GM23338 (cell line): ENCODE results near the gene SLC2A8. TPM values are rescaled to one million over a fixed set of nuclear protein-coding genes. Genes with fewer than 3 reads are reported as not detected.

Source experiments
- ATAC-seq: fragments of 200-7000 bp; cut with Tn5 transposase; 3 replicates; pipeline ENCODE4 v1.9.1; 2020
- DNase-seq: peaks from one replicate; pipeline ENCODE4 v3.0.0-alpha.2; 2015; ENCODE audit warnings: low spot score
- H2AFZ ChIP-seq: fragments of 200-600 bp; sonication (generic); 2 replicates; pipeline ENCODE4 v1.8.0; 2016; ENCODE audit warnings: antibody characterized with exemption, mild to moderate bottlenecking, moderate library complexity
- H3F3A ChIP-seq: fragments of 200-600 bp; sonication (generic); replicated peaks from 2 replicates; pipeline ENCODE4 v1.8.0; 2017; ENCODE audit warnings: antibody characterized with exemption, mixed run types, low read depth
- H3K27ac ChIP-seq: fragments of 200-600 bp; sonication (generic); 2 replicates; pipeline ENCODE4 v1.6.1; 2016; ENCODE audit warnings: low read depth
- H3K27me3 ChIP-seq: fragments of 200-600 bp; sonication (generic); 2 replicates; pipeline ENCODE4 v1.8.0; 2016; ENCODE audit warnings: mild to moderate bottlenecking, mixed run types, moderate library complexity; ENCODE audit not compliant: insufficient read depth
- H3K36me3 ChIP-seq: fragments of 200-600 bp; sonication (generic); 2 replicates; pipeline ENCODE4 v1.8.0; 2016; ENCODE audit warnings: mild to moderate bottlenecking; ENCODE audit not compliant: insufficient read depth
- H3K4me1 ChIP-seq: fragments of 200-600 bp; sonication (generic); 2 replicates; pipeline ENCODE4 v1.8.0; 2016; ENCODE audit warnings: mild to moderate bottlenecking, moderate library complexity; ENCODE audit not compliant: insufficient read depth
- H3K4me2 ChIP-seq: fragments of 200-600 bp; sonication (generic); 2 replicates; pipeline ENCODE4 v1.7.1; 2017; ENCODE audit warnings: mixed run types
- H3K4me3 ChIP-seq: fragments of 200-600 bp; sonication (generic); 2 replicates; pipeline ENCODE4 v1.6.1; 2016; ENCODE audit warnings: mixed run types
- H3K79me2 ChIP-seq: fragments of 200-600 bp; sonication (generic); replicated peaks from 2 replicates; pipeline ENCODE4 v1.8.0; 2017; ENCODE audit warnings: mild to moderate bottlenecking; ENCODE audit not compliant: insufficient read depth
- H3K9me2 ChIP-seq: fragments of 200-600 bp; sonication (generic); 2 replicates; pipeline ENCODE4 v1.8.0; 2017; ENCODE audit not compliant: insufficient read depth
- H4K20me1 ChIP-seq: fragments of 200-600 bp; sonication (generic); replicated peaks from 2 replicates; pipeline ENCODE4 v1.8.0; 2017; ENCODE audit warnings: mild to moderate bottlenecking; ENCODE audit not compliant: insufficient read depth
- H3K27ac Mint-ChIP-seq: 2 replicates; pipeline ENCODE4 v1.8.0; 2020; ENCODE audit warnings: inconsistent platforms, mild to moderate bottlenecking, moderate library complexity, mixed read lengths
- H3K27me3 Mint-ChIP-seq: 3 replicates; pipeline ENCODE4 v1.8.0; 2022; ENCODE audit warnings: low read depth, mild to moderate bottlenecking, moderate library complexity, mixed read lengths, inconsistent platforms; ENCODE audit not compliant: insufficient read depth, poor library complexity
- H3K36me3 Mint-ChIP-seq: 3 replicates; pipeline ENCODE4 v1.8.0; 2021; ENCODE audit warnings: low read depth, mild to moderate bottlenecking, inconsistent platforms, moderate library complexity, mixed read lengths
- H3K4me1 Mint-ChIP-seq: 3 replicates; pipeline ENCODE4 v1.8.0; 2020; ENCODE audit warnings: mild to moderate bottlenecking, inconsistent platforms, mixed read lengths
- H3K4me3 Mint-ChIP-seq: 3 replicates; pipeline ENCODE4 v1.8.0; 2021; ENCODE audit warnings: moderate library complexity, mild to moderate bottlenecking, inconsistent platforms, mixed read lengths
- H3K9me3 Mint-ChIP-seq: 3 replicates; pipeline ENCODE4 v1.8.0; 2020; ENCODE audit warnings: moderate library complexity, mild to moderate bottlenecking, inconsistent platforms, mixed read lengths
- CREB1 ChIP-seq: fragments of 250-450 bp; sonication (Bioruptor Pico); IDR thresholded peaks from 2 replicates; pipeline ENCODE4 v1.5.0; 2020; ENCODE audit warnings: low read depth, mild to moderate bottlenecking, moderate library complexity
- EZH2 ChIP-seq: fragments of 200-600 bp; sonication (generic); IDR thresholded peaks from one replicate; pipeline ENCODE4 v1.8.0; 2017; ENCODE audit warnings: antibody characterized with exemption, mild to moderate bottlenecking, low read depth; ENCODE audit not compliant: unreplicated experiment
- EZH2phosphoT487 ChIP-seq: fragments of 200-600 bp; sonication (generic); IDR thresholded peaks from one replicate; pipeline ENCODE4 v1.8.1; 2018; ENCODE audit warnings: antibody characterized with exemption; ENCODE audit not compliant: unreplicated experiment
- JUNB ChIP-seq: IDR thresholded peaks from one replicate; pipeline ENCODE4 v1.6.1; 2016; ENCODE audit warnings: antibody characterized with exemption; ENCODE audit not compliant: unreplicated experiment
- NANOG ChIP-seq: IDR thresholded peaks from 2 replicates; pipeline ENCODE4 v1.6.1; 2016; ENCODE audit warnings: antibody characterized with exemption, borderline replicate concordance
- POLR2AphosphoS5 ChIP-seq: IDR thresholded peaks from 2 replicates; pipeline ENCODE4 v1.6.1; 2016; ENCODE audit warnings: antibody characterized with exemption, low read depth
- ZNF331 ChIP-seq: fragments of 250-450 bp; sonication (Bioruptor Pico); IDR thresholded peaks from 2 replicates; pipeline ENCODE4 v1.5.0; 2020; ENCODE audit warnings: low read depth, mild to moderate bottlenecking, moderate library complexity
- polyA plus RNA-seq: library from polyadenylated mRNA; unstranded; fragments of >200 nt; fragmentation: Nextera tagmentation; extraction: Ambion mirVana; gene quantifications from 2 replicates; pipeline ENCODE4 v1.2.1, GENCODE V29; 2016
- total RNA-seq: library from RNA; depleted of rRNA; stranded (reverse); fragments of >200 nt; shearing (Covaris generic); gene quantifications from 2 replicates; pipeline ENCODE4 v1.2.3, GENCODE V29; 2014
- TF ChIP-seq, protein P1 (sequence below): IDR thresholded peaks from 2 replicates; pipeline ENCODE4 v1.6.1; 2016; ENCODE audit warnings: antibody characterized with exemption
- TF ChIP-seq, protein P2 (sequence below): IDR thresholded peaks from one replicate; pipeline ENCODE4 v1.6.1; 2018; ENCODE audit warnings: antibody characterized with exemption; ENCODE audit not compliant: unreplicated experiment
- TF ChIP-seq, protein P3 (sequence below), 2 experiments: fragments of 200-600 bp in 1 of 2; sonication (generic) in 1 of 2; conservative IDR thresholded peaks; 2 replicates each; pipeline versions ENCODE4 v1.5.1 to v1.6.1; 2016 to 2017; ENCODE audit warnings: antibody characterized with exemption in 2 of 2, low read depth in 2 of 2, mild to moderate bottlenecking in 2 of 2, moderate library complexity in 1 of 2
- TF ChIP-seq, protein P4 (sequence below): fragments of 250-450 bp; sonication (Bioruptor Pico); IDR thresholded peaks from 2 replicates; pipeline ENCODE4 v1.5.0; 2020; ENCODE audit warnings: mild to moderate bottlenecking, moderate library complexity

The SLC2A8 gene
- total and polyA plus RNA-seq, 2 experiments from 2014 or later, result 16.3 to 34.1 TPM

DNA sequence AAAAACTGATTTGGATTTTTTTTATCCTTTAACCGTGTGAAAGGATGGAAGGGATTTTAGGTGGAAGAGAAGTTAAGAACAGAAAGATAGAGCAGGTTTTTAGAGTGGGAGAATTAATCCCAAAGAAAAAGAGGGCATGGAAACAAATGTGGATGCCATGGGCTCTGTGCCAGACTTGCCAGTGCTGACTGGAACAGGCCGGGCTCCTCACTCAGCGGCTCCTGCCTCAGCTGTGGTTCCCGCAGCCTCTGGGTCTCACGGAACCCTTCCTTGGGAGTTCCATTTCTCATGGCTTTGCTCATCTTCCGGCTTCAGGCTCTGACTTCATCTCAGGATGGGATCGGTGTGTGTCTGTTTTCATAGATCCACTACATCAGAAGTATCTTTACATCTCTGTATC, 30.4 kb upstream of the SLC2A8 start:
- TF ChIP-seq ZNF331 (CRISPR knock-in tag), result no peak
- TF ChIP-seq, protein P1, sequence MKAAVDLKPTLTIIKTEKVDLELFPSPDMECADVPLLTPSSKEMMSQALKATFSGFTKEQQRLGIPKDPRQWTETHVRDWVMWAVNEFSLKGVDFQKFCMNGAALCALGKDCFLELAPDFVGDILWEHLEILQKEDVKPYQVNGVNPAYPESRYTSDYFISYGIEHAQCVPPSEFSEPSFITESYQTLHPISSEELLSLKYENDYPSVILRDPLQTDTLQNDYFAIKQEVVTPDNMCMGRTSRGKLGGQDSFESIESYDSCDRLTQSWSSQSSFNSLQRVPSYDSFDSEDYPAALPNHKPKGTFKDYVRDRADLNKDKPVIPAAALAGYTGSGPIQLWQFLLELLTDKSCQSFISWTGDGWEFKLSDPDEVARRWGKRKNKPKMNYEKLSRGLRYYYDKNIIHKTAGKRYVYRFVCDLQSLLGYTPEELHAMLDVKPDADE, result no peak
- TF ChIP-seq POLR2AphosphoS5, result no peak
- TF ChIP-seq, protein P2, sequence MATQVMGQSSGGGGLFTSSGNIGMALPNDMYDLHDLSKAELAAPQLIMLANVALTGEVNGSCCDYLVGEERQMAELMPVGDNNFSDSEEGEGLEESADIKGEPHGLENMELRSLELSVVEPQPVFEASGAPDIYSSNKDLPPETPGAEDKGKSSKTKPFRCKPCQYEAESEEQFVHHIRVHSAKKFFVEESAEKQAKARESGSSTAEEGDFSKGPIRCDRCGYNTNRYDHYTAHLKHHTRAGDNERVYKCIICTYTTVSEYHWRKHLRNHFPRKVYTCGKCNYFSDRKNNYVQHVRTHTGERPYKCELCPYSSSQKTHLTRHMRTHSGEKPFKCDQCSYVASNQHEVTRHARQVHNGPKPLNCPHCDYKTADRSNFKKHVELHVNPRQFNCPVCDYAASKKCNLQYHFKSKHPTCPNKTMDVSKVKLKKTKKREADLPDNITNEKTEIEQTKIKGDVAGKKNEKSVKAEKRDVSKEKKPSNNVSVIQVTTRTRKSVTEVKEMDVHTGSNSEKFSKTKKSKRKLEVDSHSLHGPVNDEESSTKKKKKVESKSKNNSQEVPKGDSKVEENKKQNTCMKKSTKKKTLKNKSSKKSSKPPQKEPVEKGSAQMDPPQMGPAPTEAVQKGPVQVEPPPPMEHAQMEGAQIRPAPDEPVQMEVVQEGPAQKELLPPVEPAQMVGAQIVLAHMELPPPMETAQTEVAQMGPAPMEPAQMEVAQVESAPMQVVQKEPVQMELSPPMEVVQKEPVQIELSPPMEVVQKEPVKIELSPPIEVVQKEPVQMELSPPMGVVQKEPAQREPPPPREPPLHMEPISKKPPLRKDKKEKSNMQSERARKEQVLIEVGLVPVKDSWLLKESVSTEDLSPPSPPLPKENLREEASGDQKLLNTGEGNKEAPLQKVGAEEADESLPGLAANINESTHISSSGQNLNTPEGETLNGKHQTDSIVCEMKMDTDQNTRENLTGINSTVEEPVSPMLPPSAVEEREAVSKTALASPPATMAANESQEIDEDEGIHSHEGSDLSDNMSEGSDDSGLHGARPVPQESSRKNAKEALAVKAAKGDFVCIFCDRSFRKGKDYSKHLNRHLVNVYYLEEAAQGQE, result no peak
- no peak for TF ChIP-seq JUNB
- no peak for TF ChIP-seq EZH2phosphoT487
- no peak for TF ChIP-seq NANOG
- TF ChIP-seq, protein P3, sequence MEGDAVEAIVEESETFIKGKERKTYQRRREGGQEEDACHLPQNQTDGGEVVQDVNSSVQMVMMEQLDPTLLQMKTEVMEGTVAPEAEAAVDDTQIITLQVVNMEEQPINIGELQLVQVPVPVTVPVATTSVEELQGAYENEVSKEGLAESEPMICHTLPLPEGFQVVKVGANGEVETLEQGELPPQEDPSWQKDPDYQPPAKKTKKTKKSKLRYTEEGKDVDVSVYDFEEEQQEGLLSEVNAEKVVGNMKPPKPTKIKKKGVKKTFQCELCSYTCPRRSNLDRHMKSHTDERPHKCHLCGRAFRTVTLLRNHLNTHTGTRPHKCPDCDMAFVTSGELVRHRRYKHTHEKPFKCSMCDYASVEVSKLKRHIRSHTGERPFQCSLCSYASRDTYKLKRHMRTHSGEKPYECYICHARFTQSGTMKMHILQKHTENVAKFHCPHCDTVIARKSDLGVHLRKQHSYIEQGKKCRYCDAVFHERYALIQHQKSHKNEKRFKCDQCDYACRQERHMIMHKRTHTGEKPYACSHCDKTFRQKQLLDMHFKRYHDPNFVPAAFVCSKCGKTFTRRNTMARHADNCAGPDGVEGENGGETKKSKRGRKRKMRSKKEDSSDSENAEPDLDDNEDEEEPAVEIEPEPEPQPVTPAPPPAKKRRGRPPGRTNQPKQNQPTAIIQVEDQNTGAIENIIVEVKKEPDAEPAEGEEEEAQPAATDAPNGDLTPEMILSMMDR (conservative IDR thresholded peaks at IDR 0.05; ENCODE audit: low read depth in 2 of 2), result no peak
- TF ChIP-seq CREB1, result no peak
- TF ChIP-seq EZH2, result no peak
- TF ChIP-seq, protein P4, sequence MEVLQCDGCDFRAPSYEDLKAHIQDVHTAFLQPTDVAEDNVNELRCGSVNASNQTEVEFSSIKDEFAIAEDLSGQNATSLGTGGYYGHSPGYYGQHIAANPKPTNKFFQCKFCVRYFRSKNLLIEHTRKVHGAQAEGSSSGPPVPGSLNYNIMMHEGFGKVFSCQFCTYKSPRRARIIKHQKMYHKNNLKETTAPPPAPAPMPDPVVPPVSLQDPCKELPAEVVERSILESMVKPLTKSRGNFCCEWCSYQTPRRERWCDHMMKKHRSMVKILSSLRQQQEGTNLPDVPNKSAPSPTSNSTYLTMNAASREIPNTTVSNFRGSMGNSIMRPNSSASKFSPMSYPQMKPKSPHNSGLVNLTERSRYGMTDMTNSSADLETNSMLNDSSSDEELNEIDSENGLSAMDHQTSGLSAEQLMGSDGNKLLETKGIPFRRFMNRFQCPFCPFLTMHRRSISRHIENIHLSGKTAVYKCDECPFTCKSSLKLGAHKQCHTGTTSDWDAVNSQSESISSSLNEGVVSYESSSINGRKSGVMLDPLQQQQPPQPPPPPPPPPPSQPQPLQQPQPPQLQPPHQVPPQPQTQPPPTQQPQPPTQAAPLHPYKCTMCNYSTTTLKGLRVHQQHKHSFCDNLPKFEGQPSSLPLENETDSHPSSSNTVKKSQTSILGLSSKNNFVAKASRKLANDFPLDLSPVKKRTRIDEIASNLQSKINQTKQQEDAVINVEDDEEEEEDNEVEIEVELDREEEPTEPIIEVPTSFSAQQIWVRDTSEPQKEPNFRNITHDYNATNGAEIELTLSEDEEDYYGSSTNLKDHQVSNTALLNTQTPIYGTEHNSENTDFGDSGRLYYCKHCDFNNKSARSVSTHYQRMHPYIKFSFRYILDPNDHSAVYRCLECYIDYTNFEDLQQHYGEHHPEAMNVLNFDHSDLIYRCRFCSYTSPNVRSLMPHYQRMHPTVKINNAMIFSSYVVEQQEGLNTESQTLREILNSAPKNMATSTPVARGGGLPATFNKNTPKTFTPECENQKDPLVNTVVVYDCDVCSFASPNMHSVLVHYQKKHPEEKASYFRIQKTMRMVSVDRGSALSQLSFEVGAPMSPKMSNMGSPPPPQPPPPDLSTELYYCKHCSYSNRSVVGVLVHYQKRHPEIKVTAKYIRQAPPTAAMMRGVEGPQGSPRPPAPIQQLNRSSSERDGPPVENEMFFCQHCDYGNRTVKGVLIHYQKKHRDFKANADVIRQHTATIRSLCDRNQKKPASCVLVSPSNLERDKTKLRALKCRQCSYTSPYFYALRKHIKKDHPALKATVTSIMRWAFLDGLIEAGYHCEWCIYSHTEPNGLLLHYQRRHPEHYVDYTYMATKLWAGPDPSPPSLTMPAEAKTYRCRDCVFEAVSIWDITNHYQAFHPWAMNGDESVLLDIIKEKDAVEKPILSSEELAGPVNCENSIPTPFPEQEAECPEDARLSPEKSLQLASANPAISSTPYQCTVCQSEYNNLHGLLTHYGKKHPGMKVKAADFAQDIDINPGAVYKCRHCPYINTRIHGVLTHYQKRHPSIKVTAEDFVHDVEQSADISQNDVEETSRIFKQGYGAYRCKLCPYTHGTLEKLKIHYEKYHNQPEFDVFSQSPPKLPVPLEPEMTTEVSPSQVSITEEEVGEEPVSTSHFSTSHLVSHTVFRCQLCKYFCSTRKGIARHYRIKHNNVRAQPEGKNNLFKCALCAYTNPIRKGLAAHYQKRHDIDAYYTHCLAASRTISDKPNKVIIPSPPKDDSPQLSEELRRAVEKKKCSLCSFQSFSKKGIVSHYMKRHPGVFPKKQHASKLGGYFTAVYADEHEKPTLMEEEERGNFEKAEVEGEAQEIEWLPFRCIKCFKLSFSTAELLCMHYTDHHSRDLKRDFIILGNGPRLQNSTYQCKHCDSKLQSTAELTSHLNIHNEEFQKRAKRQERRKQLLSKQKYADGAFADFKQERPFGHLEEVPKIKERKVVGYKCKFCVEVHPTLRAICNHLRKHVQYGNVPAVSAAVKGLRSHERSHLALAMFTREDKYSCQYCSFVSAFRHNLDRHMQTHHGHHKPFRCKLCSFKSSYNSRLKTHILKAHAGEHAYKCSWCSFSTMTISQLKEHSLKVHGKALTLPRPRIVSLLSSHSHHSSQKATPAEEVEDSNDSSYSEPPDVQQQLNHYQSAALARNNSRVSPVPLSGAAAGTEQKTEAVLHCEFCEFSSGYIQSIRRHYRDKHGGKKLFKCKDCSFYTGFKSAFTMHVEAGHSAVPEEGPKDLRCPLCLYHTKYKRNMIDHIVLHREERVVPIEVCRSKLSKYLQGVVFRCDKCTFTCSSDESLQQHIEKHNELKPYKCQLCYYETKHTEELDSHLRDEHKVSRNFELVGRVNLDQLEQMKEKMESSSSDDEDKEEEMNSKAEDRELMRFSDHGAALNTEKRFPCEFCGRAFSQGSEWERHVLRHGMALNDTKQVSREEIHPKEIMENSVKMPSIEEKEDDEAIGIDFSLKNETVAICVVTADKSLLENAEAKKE, result no peak
- H3F3A ChIP-seq, result no peaks in the 10 kb centered on the region

More for the DNA sequence above, 30.4 kb upstream of the SLC2A8 start:
- Mint-ChIP-seq H3K27ac (no peak overlapping the region), H3K27me3 (peaks cover 3% of the 10 kb centered on the region), H3K9me3 (no peaks in the 10 kb centered on the region), H3K4me3 (no peak overlapping the region), H3K4me1 (peaks cover 12% of the 10 kb centered on the region), H3K36me3 (no peaks in the 10 kb centered on the region; the same call in 2 of the 3 replicates)
- Histone ChIP-seq H3K4me2 (no peak overlapping the region), H3K9me2 (no peaks in the 10 kb centered on the region), H3K4me1 (peaks cover 6% of the 10 kb centered on the region; the same call in 1 of the 2 replicates), H3K27me3 (no peaks in the 10 kb centered on the region), H3K79me2 (no peaks in the 10 kb centered on the region), H2AFZ (no peak overlapping the region), H4K20me1 (no peaks in the 10 kb centered on the region), H3K4me3 (no peak overlapping the region), H3K27ac (no peak overlapping the region), H3K36me3 (no peaks in the 10 kb centered on the region)
- ATAC-seq (no peak), DNase-seq (no peak)
